ENCODE results near the gene AQP3. TPM values are rescaled to one million over a fixed set of nuclear protein-coding genes. Genes with fewer than 3 reads are reported as not detected.

Gene AQP3
- total RNA-seq, 2 donors from 2014 or later: 2.2 to 2.7 TPM

DNA sequence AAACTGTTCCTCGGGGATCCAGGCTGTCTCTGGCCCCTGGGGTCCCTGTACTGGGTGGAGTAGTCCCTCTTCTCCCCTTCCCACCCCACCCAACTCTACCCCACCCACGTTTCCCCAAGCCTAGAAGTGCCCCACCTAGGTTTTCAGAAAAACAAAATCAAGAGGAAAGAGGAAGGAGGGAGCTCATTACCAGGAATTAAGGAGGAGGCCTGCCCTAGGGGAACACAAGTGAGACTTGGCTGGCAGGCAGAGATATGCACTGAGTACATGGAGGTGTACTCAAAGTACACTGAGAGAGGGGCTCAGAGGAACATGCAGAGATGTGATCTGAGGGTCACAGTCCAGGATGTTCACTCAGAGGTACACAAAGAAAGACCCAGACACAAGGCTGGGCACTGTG, 10.2 kb downstream of the AQP3 start:
- Mint-ChIP-seq H3K4me3 (no peak overlapping the region), H3K36me3 (ENCODE audit: low read depth) (no peaks in the 10 kb centered on the region), H3K4me1 (peaks cover 13% of the 10 kb centered on the region), H3K27me3 (ENCODE audit: insufficient read depth) (peaks cover 4% of the 10 kb centered on the region), H3K27ac (no peak overlapping the region), H3K9me3 (no peaks in the 10 kb centered on the region)
- WGBS, 2 experiments (ENCODE audit: insufficient coverage in 1 of 2, insufficient read length in 1 of 2): 70% methylated on average over 2 of the region's 2 CpGs; no CpG with 5 or more reads in 1 of the 2 experiments
- Histone ChIP-seq H3K36me3 (ENCODE audit: control insufficient read depth, insufficient read depth, low read length) (no peaks in the 10 kb centered on the region), H3K9me3 (ENCODE audit: control insufficient read depth, low read length) (no peaks in the 10 kb centered on the region), H3K27ac (ENCODE audit: low read depth, low read length) (no peak overlapping the region), H3K27me3 (ENCODE audit: control insufficient read depth, insufficient read depth, low read length, poor library complexity, severe bottlenecking) (no peaks in the 10 kb centered on the region), H3K9ac (ENCODE audit: extremely low read depth, low read length, poor library complexity, severe bottlenecking) (no peak overlapping the region), H3K4me3 (ENCODE audit: low read length) (no peak overlapping the region), H3K4me1 (ENCODE audit: control insufficient read depth, insufficient read depth, low read length) (no peaks in the 10 kb centered on the region)
- no peak for DNase-seq
- TF ChIP-seq, protein P1, sequence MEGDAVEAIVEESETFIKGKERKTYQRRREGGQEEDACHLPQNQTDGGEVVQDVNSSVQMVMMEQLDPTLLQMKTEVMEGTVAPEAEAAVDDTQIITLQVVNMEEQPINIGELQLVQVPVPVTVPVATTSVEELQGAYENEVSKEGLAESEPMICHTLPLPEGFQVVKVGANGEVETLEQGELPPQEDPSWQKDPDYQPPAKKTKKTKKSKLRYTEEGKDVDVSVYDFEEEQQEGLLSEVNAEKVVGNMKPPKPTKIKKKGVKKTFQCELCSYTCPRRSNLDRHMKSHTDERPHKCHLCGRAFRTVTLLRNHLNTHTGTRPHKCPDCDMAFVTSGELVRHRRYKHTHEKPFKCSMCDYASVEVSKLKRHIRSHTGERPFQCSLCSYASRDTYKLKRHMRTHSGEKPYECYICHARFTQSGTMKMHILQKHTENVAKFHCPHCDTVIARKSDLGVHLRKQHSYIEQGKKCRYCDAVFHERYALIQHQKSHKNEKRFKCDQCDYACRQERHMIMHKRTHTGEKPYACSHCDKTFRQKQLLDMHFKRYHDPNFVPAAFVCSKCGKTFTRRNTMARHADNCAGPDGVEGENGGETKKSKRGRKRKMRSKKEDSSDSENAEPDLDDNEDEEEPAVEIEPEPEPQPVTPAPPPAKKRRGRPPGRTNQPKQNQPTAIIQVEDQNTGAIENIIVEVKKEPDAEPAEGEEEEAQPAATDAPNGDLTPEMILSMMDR (conservative IDR thresholded peaks at IDR 0.05): no peak

DNA sequence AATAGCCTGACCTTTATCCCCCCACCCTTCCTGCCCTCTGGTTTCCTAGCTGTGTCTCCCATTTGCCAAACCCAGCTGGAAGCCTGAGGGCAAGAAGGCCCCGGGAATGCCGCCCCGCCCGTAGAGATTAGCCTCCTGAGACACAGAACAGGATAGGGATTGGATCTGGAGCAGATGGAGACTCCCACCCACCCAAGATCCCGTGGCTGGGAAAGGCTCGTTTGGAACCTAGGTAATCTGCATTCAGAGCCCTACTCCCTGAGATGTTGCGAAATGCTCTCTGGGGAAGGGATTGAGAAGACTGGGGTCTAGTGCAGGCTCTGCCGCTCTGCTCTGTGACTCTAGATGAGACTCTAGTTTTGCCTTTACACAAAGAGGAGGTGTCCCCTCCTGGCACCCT, 10.9 kb downstream of the AQP3 start:
- no peaks in the 10 kb centered on the region for H3K4me1 ChIP-seq (ENCODE audit: control insufficient read depth, insufficient read depth, low read length)
- 79% methylated on average over 7 to 8 of the region's 8 CpGs for WGBS, 2 experiments (ENCODE audit: insufficient coverage in 1 of 2, insufficient read length in 1 of 2)
- peaks cover 4% of the 10 kb centered on the region for H3K27me3 Mint-ChIP-seq (ENCODE audit: insufficient read depth)

DNA sequence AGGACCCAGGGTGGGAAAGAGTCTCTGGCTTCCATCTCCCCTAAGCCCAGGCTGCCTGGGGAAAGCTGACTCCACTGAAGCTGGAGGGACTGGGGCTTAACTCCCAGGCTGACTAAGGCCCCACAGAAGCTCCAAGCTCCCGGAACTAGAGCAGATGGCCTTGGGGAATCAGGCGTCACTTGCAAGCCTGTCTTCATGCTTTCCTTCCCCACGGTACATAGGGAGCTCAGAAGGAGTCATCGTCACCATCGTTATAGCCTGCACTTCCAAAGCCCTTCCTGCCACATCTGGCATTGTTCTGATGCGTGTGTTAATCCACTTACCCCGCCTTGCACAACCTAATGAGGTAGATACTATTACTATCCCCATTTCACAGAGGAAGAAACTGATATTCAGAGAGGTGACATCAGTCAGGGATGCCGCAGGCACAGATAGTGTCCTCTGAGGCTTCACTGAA, 11.5 kb downstream of the AQP3 start:
- Histone ChIP-seq H3K9ac (ENCODE audit: extremely low read depth, low read length, poor library complexity, severe bottlenecking) (no peak overlapping the region), H3K4me3 (ENCODE audit: low read length) (no peak overlapping the region), H3K27me3 (ENCODE audit: control insufficient read depth, insufficient read depth, low read length, poor library complexity, severe bottlenecking) (no peaks in the 10 kb centered on the region), H3K36me3 (ENCODE audit: control insufficient read depth, insufficient read depth, low read length) (no peaks in the 10 kb centered on the region), H3K27ac (ENCODE audit: low read depth, low read length) (no peak overlapping the region), H3K9me3 (ENCODE audit: control insufficient read depth, low read length) (no peaks in the 10 kb centered on the region), H3K4me1 (ENCODE audit: control insufficient read depth, insufficient read depth, low read length) (no peaks in the 10 kb centered on the region)
- Mint-ChIP-seq H3K36me3 (ENCODE audit: low read depth) (no peaks in the 10 kb centered on the region), H3K9me3 (no peaks in the 10 kb centered on the region), H3K4me1 (peaks cover 13% of the 10 kb centered on the region), H3K27ac (no peak overlapping the region), H3K4me3 (no peak overlapping the region), H3K27me3 (ENCODE audit: insufficient read depth) (peaks cover 4% of the 10 kb centered on the region)
- no peak for DNase-seq
- WGBS, 2 experiments (ENCODE audit: insufficient coverage in 1 of 2, insufficient read length in 1 of 2): 88 to 97% methylated on average over 5 to 8 of the region's 8 CpGs
- TF ChIP-seq, protein P1 (conservative IDR thresholded peaks at IDR 0.05): no peak

More for the DNA sequence above, 10.9 kb downstream of the AQP3 start:
- Histone ChIP-seq H3K9ac (ENCODE audit: extremely low read depth, low read length, poor library complexity, severe bottlenecking) (no peak overlapping the region), H3K36me3 (ENCODE audit: control insufficient read depth, insufficient read depth, low read length) (no peaks in the 10 kb centered on the region), H3K27me3 (ENCODE audit: control insufficient read depth, insufficient read depth, low read length, poor library complexity, severe bottlenecking) (no peaks in the 10 kb centered on the region), H3K9me3 (ENCODE audit: control insufficient read depth, low read length) (no peaks in the 10 kb centered on the region), H3K27ac (ENCODE audit: low read depth, low read length) (no peak overlapping the region), H3K4me3 (ENCODE audit: low read length) (no peak overlapping the region)
- no peak overlapping the region for H3K4me3 Mint-ChIP-seq
- TF ChIP-seq, protein P1 (conservative IDR thresholded peaks at IDR 0.05): no peak
- H3K36me3 Mint-ChIP-seq (ENCODE audit: low read depth): no peaks in the 10 kb centered on the region
- no peak overlapping the region for H3K27ac Mint-ChIP-seq
- H3K4me1 Mint-ChIP-seq: peaks cover 13% of the 10 kb centered on the region
- no peaks in the 10 kb centered on the region for H3K9me3 Mint-ChIP-seq
- DNase-seq: peak; percentile 74

All from endodermal cell (in vitro differentiated cells).